Activated CD8-positive, alpha-beta memory T cell treated with anti-CD3 and anti-CD28 coated beads, Interleukin-2, amount 50 U/mL, for 1 hour (primary cell): ENCODE results near the gene SPON1.
"Not testable (repeated sequence)": the region's sequence is repeated elsewhere in the genome, so short reads cannot be mapped to it uniquely, and the experiment has no call there.

Experiments used
- DNase-seq: peaks from one replicate; pipeline ENCODE4 v3.0.0-alpha.2; 2020; ENCODE audit errors: extremely low read depth

SPON1 gene

DNA sequence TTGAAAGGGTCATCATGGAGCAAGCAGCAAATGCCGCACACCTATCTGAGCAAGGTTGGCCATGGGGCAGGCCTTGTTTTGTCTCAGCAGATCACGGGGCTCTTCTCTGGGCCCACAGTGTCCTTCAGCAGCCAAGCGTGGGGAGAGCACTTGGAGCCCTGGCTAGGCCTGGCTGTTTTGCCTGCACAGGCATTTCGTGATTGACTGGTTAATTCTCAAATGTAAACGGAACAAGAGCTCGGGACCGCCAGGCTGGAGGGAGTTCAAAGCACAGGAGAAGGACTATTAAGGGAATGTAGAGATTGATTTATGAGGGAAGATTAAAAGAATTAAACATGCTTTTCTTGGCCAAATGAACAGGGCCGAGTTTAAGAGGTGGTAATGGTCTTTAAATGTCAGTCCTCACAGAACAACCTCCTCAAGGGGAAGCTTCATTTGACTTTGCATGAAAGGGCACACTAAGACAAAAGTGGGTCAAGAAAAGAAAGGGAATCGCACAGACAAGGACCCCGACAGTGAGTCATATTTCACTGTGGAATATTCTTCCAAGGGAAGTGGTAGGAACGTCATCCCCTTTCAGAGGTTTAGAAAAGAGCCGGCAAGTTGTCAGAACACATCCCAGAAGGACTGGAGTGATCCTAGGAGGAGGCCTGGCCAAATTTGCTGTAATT, 20.7 kb downstream of the SPON1 start:
- DNase-seq: no peak

DNA sequence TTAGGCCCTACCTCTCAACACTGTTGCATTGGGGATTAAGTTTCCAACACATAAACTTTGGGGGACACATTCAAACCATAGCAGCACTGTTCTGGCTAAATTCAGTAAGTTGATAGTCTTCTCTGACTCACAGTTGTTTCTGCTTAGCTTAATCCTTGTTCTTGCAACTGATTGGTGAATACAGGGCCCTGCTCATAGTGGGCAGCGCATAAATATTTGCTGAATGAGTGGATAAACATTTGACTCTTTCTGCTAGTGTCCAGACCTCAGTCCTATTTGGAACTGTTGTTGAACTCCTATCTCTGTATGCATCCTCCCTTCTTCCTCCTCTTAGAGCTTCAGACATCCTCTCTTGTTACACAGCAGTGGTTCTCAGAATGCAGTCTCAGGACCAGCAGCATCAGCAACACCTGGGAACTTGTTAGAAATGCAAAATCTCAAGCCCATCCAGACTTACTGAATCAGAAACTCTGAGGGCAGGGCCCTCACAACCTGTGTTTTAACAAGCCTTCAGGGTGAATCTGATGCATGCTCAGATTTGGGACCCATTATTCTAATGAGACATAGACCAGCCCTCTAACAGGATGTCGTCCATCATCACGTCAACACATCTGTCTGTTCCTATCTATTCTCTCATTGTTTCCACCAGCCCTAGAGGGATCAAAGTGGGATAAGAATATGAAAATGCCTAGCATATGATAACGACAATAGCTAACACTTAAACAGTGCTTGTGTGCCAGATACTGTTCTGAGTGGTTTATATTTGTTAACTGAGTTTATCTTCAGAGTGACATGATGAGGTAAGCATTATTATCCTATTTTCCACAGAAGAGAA, 22.3 kb downstream of the SPON1 start:
- no peak for DNase-seq

DNA sequence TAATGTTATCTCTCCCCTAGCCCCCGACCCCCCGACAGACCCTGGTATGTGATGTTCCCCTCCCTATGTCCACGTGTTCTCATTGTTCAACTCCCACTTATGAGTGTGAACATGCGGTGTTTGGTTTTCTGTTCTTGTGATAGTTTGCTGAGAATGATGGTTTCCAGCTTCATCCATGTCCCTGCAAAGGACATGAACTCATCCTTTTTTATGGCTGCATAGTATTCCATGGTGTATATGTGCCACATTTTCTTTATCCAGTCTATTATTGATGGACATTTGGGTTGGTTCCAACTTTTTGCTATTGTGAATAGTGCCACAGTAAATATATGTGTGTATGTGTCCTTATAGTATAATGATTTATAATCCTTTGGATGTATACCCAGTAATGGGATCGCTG, 24.2 kb downstream of the SPON1 start:
- DNase-seq: not testable (repeated sequence)

DNA sequence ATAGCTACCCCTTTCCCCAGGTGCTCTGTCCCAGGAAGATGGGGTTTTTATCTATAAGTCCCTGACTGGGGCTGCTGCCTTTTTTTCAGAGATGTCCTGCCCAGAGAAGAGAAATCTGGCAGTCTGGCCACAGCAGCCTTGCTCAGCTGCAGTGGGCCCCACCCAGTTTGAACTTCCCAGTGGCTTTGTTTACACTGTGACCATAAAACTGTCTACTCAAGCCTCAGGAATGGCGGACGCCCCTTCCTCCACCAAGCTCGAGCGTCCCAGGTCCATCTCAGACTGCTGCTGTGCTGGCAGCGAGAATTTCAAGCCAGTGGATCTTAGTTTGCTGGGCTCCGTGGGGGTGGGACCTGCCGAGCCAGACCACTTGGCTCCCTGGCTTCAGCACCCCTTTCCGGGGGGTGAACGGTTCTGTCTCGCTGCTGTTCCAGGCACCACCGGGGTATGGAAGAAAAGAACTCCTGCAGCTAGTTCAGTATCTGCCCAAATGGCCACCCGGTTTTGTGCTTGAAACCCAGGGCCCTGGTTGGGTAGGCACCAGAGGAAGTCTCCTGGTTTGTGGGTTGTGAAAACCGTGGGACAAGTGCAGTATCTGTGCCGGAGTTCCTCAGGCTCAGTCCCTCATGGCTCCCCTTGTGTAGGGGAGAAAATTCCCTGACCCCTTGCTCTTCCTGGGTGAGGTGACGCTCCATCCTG, 29.8 kb downstream of the SPON1 start:
- not testable (repeated sequence) for DNase-seq

DNA sequence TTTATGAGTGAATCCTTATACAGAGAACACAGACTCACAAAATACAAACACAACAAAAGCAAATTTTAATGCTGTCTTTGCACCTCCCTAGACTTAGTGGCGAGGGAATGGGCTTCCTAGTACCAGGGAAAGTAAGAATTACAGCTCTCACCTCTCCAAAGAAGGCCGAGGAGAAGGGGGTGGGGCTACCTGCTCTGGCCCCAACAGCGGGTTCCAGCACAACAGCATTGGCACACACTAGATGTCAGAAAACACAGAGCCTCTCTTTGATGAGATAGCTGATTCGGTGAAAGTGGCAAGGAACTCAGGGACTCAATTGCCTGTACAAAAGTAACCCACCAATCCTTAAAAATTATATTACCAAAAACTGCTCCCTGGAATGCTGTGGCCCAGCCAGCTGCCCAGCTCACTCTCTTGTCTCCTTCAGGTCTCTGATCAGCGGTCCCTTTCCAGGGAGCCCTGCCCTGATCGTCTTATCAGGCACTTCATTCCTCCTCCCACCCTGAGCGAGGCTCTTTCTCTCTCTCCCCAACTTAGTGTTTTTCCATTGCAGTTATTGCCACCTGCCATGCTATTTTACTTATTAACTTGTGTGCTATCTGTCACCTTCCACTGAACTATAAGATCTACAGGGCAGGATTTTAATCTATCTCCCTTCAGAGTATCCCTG, 30.7 kb downstream of the SPON1 start:
- no peak for DNase-seq

DNA sequence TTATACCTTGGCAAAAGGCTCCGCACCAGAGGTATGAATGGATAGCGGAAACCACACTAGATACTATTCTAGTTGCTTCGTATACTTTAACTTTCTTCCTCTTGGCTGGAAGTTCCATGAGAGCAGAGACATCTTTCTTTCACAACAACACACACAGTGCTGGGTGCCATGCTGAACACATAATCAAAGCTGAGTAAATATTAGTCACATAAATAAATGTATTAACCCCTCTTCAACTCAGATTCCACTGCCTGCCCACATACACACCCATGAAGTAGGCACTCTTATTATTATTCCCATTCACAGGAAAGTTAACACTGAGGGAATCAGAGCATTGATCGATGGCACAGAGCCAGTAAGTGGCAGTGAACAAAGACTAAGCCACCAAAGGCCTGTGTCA, 35.4 kb downstream of the SPON1 start:
- DNase-seq: no peak

DNA sequence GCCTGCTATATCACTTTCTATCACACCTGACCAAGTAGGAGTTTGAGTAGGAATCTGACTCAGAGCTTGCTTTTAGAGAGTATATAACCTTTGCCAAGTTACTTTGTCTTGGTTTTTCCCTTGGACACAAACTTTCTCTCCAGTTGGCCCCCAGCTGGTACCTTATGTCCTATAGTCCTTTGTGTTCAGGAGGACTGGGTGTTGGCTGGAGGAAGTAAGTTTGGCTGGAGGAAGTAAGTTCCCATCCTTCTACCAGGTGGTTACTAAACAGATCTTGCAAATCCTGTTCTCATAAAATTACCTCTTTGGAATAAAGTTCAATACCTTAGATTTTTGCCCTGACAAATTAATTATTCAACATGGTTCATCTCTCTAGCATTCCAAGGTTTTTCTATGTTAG, 37.2 kb downstream of the SPON1 start:
- no peak for DNase-seq

DNA sequence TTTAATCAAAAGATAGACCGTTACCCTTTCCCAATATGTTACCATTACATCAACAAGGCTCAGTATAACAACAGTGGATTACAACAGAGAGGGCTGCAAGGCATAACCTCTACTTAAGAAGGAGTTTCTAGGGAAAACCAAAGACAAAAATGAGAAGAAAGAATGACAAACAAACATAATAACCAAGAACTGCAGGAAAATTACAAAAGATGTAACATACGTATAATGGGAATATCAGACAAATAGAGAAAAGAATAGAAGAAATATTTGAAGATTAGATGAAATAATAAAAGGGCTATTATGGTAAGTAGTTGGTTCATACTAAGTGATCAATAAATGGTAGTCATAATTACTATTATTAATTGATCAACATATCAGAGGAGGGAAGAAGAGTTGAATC, 39.1 kb downstream of the SPON1 start:
- no peak for DNase-seq

DNA sequence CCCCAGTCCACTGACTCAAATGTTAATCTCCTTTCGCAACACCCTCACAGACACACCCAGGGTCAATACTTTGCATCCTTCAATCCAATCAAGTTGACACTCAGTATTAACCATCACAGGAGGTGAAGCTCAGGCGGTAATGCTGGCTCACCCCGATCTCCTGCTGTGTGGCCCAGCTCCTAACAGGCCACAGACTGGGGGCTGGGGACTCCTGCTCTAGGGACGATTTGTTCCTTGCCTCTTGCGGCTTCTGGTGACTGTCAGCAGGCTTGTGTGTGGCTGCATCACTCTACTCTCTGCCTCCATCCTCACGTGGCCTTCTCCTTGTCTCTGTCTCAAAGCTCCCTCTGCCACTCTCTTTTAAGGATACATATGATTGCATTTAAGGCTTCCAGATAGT, 45.0 kb downstream of the SPON1 start:
- DNase-seq: no peak

DNA sequence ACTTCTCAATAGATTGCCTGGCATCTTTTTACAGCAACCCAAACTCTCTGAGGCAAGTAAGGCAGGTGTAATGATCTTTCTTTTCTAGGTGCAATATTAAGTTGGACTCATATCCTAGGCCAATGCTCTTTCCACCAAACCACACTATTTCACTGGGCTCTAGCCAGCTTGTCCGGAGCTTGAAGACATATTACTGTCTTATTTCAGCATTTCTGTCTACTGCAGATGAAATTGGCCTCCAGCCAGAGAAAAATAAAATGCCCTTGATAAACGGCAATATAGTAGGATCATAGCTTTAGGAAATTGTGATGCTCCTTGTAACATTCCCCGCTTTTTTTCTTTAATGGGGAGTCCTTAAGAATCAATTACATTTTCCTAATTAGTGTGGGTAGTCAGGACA, 48.1 kb downstream of the SPON1 start:
- DNase-seq: no peak

DNA sequence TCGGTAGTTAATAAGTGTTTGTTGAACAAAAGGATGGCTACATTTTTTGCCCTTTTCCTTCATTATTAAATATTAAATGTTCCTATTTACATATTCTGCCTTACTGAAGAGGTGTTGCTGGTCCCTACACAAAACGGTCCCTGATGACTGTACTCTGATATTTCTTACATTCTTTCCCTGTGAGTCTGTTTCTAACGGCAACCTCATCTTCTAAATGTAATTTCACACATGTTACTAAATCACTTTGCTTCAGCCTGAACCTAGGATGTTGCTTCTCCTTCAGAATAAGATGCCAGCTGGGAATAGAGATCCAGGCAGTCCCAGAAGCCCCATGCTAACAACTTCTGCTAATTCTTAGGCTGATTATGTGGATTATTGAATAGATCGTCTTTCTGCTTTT, 50.3 kb downstream of the SPON1 start:
- DNase-seq: no peak

DNA sequence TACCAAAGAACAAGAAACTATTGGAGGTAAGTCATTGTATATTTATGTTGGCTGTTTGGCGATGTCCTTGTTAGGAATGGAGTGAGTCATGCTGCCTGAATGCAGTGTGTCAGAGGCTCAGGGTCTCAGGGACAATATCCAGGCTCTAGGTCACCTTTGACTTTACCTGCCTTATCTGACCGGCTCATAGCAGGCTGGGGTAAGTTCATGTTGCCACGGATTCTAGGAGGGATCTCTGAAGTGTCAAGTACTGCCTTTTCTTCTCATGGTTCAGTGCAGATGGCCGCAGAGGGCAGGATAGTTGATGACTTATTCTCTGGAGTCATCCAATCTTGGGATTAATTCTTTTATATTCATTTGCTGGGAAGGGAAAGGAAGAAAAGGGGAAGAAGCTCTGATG, 53.2 kb downstream of the SPON1 start:
- no peak for DNase-seq

DNA sequence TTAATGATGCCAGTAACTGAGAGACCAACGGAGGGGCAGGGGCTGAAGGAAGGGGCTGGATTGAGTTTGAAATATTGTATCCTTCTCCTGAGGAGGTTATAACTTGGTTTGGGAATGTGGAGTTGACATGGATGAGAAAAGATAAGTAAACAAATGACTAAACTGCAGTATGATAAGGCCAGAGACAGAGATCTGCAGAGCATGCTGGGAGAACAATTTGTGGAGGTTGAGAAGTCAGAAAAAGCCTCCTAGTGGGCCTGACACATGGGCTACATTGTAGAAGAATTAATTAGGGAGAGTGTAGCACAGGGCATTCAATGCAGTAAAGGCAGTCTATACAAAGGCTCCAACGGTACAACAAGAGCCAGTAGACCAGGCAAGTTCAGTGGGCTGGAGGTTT, 55.9 kb downstream of the SPON1 start:
- no peak for DNase-seq

DNA sequence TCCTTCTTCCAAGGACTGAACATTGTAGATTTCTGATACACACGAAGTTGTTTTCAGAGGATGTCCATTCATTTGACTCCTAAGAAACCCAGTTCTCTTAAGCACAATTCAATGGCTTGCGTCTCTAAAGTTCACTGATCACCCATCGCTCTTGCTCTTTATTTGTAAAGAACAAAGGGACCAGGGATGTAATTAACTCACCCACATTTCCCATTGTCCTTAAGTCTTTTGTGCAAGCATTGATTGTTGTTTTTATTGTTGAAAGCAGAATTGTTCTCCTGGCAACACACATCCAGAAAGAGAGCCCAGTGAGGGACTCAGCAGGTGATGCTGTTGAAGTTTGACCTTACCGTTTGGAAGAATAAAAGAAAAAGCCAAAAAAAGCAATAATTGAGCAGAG, 59.2 kb downstream of the SPON1 start:
- no peak for DNase-seq

DNA sequence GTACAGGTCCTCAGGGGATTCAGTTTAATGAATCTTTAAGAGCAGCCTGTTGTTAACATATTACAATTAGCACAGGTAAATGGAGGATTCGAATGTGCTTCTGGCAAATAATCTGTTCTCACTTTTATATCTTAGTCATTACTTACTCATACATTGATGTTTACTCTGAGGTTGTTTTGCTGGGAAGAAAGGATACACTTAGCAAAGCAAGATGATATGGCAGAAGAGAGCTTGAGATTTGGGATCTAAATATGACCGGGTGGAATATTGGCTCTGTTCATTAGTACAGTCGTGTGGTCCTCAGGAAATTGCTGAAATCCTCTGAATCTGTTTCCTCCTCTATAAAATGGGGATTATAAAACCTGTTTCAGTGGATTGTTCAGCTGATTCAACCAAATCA, 59.7 kb downstream of the SPON1 start:
- DNase-seq: no peak

DNA sequence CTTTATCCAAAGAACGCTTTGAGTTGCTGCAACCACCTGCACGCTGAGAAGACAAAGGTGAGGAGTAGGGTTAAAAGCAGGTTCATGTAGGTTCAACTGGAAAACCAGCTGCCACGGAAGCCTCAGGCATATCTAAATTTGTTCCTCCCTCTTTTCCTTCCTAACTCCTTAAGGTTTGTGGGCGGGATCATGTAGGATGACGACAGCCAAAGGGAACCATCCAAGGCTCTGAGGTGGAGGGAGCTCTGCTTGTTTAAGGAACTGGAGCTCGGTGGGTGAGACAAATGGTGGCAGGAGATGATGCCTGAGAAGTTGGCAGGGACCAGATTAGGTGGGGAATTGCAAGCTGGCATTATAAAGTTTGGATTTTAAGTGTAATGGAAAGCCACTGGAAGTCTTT, 60.3 kb downstream of the SPON1 start:
- DNase-seq: no peak

DNA sequence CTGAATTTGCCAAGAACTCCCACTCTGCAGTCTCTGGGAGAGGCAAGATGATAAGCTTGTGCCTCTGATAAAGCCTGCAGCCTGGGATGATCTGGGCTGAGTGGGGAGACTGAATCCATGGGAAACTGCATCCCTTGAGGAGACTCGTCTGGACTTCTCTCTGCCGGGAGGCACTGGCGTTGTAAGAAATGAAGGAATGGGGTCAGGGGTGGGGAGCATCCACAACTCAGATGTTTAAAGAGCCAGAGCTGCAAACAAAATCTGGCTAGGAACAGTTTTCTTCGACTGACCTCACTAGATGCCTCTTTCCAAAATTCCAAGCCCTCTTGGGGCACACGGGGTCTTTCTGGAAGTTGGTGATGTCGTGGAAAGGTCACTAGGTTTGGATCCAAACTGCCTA, 64.4 kb downstream of the SPON1 start:
- DNase-seq: no peak

DNA sequence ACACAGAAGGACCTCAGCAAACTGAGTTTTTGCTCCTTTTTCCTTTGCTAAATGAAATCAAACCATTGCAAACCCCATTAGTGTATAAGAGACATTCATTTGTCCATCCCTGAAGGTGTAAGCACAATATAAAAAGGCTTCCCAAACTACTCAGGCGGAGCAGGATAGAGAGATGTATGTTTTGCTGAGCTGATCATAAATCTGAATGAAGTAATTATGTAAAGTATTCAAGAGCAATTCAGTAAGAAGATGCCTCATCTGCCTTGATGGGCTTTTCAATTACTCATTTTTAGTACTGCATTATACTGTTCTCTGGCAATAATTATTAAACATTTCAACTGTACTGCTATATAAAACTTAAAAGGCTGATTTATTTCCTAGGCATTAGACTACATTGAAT, 65.0 kb downstream of the SPON1 start:
- DNase-seq: no peak

DNA sequence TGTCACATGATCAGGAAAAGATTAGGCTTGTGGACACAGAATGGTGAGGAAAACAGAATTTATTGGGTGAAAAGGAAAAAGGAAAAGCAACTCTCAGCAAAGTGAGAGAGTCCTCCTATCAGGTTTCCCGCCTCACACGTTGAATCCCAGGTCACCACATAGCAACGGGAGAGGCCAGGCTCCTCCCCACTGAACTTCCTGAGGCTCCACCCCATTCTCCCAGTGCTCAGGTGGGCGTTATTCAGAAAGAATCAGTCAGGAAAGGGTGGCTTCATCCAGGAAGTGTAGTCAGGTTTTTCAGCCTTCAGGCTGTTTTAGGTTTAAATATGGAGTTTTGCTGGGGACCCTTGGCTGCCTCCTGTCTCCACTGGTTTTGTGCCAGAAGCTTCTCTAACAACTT, 66.9 kb downstream of the SPON1 start:
- no peak for DNase-seq

DNA sequence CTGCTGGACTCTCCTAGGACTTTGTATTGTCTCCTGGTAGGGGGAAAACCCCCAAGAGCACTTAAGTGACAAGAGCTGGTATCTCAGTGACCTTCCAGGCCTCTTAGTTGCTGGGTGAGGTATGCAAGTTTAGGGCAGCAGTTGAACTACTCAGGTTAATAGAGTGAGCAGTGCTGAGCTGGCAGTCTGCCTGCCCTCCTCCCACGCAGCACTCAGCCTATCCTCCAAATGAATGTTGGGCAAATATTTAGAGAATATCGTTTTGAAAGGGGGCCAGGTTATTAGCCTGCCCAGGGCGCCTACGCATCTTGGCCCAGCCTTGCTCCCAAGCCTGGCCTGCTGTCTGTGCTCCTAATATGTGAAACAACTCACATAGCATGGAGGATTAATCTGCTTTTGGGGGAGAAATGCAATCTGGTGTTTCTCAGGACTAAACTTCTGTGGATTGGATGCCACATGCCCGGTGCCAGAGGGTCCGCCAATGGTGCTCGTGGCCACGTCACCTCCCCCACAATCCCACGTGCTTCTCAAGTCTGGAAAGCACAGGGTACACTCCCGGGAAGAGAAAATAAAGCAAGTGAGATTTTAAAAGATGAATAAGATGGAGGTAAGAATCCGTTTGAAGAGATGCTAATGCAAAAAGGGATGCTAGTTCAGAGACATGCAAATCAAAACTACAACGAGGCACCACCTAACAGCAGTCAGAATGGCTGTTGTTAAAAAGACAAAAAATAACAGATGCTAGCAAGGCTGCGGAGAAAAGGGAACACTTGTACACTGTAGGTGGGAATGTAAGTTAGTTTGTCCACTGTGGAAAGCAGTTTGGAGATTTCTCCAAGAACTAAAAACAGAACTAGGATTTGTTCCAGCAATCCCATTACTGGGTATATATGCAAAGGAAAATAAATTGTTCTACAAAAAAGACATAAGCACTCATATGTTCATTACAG, 67.7 kb downstream of the SPON1 start:
- no peak for DNase-seq

DNA sequence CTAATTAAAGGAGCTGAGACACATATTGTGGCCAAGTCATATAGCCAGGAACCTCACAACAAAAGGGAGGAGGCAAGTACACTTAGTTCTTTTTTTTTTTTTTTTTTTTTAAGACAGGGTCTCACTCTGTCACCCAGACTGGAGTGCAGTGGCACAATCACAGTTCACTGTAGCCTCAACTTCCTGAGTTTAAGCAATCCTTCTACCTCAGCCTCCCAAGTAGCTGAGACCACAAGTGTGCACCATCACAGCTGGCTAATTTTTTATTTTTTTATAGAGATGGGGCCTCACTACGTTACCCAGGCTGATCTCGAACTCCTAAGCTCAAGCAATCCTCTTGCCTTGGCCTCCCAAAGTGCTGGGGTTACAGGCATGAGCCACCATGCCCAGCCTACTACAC, 73.0 kb downstream of the SPON1 start:
- not testable (repeated sequence) for DNase-seq
